ENCODE measurements around the gene ZNF48.
A peak's percentile ranks its signal among the peaks of the same experiment; 100 is the strongest.

Gene ZNF48

DNA sequence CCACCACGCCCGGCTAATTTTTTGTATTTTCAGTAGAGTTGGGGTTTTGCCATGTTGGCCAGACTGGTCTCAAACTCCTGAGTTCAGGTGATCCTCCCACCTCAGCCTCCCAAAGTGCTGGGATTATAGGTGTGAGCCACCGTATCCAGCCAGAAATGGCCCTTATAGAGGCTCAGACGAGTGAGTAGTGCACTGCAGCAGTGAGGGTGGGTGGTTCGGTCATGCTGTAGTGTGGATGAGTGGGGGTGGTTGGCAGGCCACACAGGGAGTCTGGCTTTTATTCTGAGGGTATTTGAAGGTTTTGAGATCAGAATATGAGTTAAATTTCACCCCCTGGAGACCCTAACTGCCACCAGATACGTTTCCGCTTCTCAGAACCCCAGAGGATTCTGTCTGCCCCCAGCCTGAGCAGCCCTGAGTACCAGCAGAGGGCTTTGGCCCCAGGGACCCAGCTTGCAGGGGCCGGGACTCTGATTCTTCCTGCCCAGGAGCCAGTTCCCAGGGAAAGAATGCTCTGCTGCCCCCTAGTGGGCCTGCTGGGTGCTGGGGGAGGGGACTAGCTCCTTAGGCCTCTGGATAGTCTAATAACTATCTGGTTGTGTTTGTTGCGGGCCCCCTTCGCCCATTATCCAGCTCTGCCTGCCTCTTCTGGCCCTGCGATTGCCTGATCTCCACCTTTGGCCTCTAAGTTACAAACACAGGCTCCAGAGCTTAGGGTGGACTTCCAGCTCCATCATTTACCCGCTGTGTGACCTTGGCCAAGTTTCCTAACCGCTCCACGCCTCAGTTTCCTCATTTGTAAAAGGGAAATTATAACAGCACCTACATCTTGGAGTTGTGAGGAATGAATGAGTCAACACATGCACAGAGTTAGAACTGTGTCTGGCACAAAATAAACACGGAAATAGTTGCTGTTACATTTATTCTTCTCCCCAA is 14.2 kb downstream of the ZNF48 start:
- peak; percentile 88 for DNase-seq (ENCODE audit: low read depth)
- TF ChIP-seq, protein P1, sequence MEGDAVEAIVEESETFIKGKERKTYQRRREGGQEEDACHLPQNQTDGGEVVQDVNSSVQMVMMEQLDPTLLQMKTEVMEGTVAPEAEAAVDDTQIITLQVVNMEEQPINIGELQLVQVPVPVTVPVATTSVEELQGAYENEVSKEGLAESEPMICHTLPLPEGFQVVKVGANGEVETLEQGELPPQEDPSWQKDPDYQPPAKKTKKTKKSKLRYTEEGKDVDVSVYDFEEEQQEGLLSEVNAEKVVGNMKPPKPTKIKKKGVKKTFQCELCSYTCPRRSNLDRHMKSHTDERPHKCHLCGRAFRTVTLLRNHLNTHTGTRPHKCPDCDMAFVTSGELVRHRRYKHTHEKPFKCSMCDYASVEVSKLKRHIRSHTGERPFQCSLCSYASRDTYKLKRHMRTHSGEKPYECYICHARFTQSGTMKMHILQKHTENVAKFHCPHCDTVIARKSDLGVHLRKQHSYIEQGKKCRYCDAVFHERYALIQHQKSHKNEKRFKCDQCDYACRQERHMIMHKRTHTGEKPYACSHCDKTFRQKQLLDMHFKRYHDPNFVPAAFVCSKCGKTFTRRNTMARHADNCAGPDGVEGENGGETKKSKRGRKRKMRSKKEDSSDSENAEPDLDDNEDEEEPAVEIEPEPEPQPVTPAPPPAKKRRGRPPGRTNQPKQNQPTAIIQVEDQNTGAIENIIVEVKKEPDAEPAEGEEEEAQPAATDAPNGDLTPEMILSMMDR (conservative IDR thresholded peaks at IDR 0.05; ENCODE audit: low read depth, low read length) = peak; percentile 97
- no peak overlapping the region for H3K4me3 ChIP-seq (ENCODE audit: low read depth, low read length)

DNA sequence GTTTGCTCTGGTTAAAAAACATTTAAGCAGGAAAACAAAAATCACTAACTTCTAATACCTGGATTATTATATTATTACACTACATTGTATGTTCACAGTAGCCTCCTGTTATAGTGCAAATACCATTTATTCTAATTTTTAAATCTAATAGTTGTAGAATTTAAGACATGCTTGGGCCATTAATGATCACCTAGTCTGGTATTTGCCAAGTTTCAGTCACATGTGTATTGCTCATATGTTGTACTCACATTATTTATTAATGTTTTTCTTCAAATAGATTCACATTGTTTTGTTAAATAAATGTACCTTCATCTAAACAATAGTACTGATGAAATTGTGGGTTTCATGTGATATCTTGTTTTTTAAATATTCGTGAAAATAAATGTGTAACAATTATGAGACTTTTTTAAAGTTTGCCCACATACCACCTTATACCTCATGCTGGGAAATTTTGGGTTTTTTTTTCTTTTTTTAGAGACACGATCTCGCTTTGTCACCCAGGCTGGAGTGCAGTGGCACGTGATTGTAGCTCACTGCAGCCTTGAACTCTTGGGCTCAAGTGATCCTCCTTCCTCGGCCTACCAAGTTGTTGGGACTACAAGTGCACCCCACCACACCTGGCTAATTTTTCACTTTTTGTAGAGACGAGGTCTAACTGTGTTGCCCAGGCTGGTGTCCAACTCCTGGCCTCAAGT is 18.0 kb downstream of the ZNF48 start:
- H3K4me3 ChIP-seq (ENCODE audit: low read depth, low read length) = no peak overlapping the region
- TF ChIP-seq, protein P1 (conservative IDR thresholded peaks at IDR 0.05; ENCODE audit: low read depth, low read length) = no peak
- DNase-seq (ENCODE audit: low read depth) = no peak

DNA sequence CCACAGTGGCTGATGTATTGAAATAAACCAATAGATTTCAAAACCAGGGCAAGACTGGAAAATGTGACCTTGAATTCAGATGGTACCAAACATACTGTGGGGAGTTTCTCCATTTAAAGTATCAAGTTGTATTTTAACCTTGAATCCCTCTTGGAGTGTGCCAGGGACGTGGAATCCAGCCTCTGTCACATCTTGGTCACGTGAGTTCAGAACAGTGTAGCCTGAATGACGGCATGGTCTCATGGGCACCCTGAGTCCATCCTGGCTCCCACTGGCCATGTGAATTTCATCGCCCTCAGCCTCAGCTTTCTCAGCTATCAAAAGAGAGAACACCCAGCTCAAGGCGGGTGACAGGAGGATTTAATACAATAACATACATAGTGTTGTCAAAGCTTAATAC is 18.9 kb downstream of the ZNF48 start:
- TF ChIP-seq, protein P1 (conservative IDR thresholded peaks at IDR 0.05; ENCODE audit: low read depth, low read length) = no peak
- no peak overlapping the region for H3K4me3 ChIP-seq (ENCODE audit: low read depth, low read length)
- DNase-seq (ENCODE audit: low read depth) = no peak

DNA sequence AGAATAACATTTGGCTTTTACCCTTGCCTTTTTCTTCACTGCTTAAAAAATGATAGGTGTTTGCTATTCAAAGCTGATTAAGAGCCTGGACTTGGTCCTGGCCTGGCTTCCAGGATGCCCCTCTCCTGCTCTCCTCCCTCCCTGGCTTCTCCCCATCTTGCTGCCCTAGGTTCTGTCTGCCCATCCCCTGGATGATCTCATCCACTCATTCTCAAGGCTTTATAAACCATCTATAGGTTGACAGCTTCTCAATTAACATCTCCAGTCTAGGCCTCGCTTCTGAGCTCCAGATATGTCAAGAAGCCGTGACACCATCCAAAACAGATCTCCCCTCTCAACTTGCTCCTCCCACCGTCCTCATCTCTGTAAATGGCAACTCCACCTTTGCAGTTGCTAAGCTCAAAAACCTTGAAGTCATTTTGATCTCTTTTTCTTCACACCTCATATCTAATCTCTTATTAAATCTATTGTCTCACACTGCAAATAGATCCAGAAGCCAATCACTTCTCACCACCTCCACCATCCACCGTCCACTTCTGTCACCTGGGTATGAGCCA is 20.9 kb downstream of the ZNF48 start:
- no peak for DNase-seq (ENCODE audit: low read depth)
- H3K4me3 ChIP-seq (ENCODE audit: low read depth, low read length) = no peak overlapping the region
- TF ChIP-seq, protein P1 (conservative IDR thresholded peaks at IDR 0.05; ENCODE audit: low read depth, low read length) = no peak

DNA sequence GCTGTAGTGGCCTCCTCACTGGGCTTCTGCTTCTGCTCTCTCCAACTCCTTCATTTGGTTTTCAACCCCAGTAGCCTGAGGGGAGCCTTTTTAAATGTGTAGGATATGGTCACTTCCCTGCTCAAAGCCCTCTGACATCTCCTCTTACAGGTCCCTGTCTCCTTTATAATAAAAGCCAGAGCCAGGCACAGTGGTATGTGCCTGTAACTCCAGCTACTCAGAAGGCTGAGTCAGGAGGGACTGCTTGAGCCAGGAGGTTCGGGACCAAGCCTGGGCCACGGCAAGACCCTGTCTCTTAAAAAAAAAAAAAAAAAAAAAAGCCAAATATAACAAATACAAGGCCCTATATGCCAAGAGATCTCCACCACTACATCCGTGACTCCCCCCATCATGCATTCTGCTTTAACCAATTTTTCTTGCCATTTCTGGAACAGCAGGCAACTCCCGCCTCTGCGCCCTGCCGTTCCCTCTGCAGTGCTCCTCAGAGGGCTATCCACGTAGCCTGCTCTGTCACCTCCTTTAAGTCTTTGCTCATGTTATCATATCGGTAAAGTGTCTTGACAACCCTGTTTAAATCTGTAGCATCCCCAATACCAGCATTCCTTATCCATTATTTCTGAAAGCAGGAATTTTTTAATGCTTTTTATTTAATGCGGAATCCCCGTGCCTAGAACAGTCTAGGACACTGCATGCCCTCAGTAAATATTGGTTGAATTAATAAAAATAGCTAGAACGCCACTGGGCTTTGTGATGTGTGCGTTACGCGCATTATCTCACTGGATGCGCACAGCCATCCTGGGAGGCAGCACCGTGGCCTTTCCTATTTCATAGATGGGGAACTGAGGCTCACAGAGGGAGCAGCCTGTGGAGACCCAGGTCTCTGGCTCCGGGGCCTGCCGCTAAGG is 21.7 kb downstream of the ZNF48 start:
- TF ChIP-seq, protein P1 (conservative IDR thresholded peaks at IDR 0.05; ENCODE audit: low read depth, low read length) = no peak
- peak overlapping the region; percentile 72 for H3K4me3 ChIP-seq (ENCODE audit: low read depth, low read length)
- peak; percentile 16 for DNase-seq (ENCODE audit: low read depth)
